Esophagus squamous epithelium (tissue), 4 donors: ENCODE results near the gene NUP210L.

Experiments
- POLR2A ChIP-seq, 4 donors: fragments of 450-650 bp; IDR thresholded peaks; one replicate each; pipeline ENCODE4 v1.6.1; 2017; ENCODE audit warnings: antibody characterized with exemption in 4 of 4, mild to moderate bottlenecking in 4 of 4, moderate library complexity in 3 of 4
- TF ChIP-seq, protein P1 (sequence below), 6 experiments: fragments of 450-650 bp in 4 of 6; fragments of 200-600 bp in 2 of 6; sonication (generic) in 2 of 6; IDR thresholded peaks; one replicate each; pipeline ENCODE4 v1.5.1; 2016 to 2019; ENCODE audit warnings: antibody characterized with exemption in 6 of 6, mild to moderate bottlenecking in 4 of 6, moderate library complexity in 4 of 6

DNA sequence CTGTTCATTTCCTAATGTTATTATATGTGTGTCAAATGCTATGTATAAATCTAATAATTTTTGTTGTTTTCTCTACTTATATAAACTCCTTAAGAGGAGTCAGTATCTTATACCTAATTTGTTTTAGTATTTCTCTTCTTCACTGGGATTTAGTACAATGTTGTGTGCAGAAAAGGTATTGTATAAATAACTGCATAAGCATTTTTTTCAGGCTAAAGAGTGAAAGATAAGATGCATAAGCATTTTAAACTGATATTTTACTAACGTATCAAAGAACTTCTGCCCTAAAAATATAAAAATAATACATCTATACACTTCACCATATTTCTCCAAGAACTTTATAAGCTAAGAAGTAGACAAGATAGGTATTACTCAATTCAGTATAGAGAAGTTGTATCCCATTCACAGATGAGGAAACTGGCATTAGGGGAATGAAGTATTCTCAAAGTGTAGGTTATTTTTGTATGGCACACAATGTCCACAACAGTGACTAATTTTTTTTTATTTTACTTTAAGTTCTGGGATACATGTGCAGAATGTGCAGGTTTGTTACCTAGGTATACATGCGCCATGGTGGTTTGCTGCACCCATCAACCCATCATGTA is 59.3 kb downstream of the NUP210L start:
- TF ChIP-seq, protein P1, sequence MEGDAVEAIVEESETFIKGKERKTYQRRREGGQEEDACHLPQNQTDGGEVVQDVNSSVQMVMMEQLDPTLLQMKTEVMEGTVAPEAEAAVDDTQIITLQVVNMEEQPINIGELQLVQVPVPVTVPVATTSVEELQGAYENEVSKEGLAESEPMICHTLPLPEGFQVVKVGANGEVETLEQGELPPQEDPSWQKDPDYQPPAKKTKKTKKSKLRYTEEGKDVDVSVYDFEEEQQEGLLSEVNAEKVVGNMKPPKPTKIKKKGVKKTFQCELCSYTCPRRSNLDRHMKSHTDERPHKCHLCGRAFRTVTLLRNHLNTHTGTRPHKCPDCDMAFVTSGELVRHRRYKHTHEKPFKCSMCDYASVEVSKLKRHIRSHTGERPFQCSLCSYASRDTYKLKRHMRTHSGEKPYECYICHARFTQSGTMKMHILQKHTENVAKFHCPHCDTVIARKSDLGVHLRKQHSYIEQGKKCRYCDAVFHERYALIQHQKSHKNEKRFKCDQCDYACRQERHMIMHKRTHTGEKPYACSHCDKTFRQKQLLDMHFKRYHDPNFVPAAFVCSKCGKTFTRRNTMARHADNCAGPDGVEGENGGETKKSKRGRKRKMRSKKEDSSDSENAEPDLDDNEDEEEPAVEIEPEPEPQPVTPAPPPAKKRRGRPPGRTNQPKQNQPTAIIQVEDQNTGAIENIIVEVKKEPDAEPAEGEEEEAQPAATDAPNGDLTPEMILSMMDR (IDR thresholded peaks at IDR 0.05): no peak
- TF ChIP-seq POLR2A (IDR thresholded peaks at IDR 0.05): no peak
